Measurements from ENCODE around the gene MAGI2.

The MAGI2 gene

DNA sequence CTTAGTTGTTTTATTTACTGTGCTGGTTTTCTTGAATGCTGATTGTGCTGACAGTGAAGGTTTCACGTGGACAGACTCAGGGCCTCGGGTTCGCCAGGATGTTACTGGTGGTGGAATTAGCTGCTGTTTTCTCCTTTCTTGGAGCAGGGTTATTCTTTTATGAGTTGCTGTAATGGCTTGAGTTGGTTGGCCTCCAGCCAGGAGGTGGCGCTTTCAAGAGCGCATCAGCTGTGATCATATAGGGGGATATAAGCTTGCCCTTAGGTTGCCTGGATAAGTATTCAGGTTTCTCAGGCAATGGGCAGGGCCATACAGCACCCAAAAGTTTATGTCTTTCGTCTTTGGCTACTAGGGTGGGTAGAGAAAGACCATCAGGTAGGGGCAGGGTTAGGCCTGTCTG, 913.6 kb downstream of the MAGI2 start:
- no peak for DNase-seq (ENCODE audit: extremely low spot score)
- ChIA-PET POLR2A (no interaction called here), CTCF (no interaction called here)
- TF ChIP-seq, protein P1, sequence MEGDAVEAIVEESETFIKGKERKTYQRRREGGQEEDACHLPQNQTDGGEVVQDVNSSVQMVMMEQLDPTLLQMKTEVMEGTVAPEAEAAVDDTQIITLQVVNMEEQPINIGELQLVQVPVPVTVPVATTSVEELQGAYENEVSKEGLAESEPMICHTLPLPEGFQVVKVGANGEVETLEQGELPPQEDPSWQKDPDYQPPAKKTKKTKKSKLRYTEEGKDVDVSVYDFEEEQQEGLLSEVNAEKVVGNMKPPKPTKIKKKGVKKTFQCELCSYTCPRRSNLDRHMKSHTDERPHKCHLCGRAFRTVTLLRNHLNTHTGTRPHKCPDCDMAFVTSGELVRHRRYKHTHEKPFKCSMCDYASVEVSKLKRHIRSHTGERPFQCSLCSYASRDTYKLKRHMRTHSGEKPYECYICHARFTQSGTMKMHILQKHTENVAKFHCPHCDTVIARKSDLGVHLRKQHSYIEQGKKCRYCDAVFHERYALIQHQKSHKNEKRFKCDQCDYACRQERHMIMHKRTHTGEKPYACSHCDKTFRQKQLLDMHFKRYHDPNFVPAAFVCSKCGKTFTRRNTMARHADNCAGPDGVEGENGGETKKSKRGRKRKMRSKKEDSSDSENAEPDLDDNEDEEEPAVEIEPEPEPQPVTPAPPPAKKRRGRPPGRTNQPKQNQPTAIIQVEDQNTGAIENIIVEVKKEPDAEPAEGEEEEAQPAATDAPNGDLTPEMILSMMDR (IDR thresholded peaks at IDR 0.05; ENCODE audit: control extremely low read depth, extremely low read depth, low read depth, missing control alignments): no peak

DNA sequence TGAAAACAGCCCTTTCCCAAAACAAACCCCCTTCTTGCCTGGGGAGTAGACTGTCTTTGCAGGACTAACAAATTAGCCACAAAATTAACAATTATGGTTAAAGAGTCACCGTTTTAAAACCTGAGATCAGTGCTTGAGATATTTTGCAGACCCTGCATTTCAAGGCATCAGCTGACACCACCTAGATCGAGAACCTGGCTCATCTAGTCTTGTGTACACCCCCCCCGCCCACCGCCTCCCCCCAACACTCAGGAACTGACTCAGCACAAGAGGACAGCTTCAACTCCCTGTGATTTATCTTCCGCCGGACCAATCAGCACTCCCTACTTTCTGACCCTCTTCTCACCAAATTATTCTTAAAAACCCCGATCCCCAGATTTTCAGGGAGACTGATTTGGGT, 917.8 kb downstream of the MAGI2 start:
- TF ChIP-seq, protein P1 (IDR thresholded peaks at IDR 0.05; ENCODE audit: control extremely low read depth, extremely low read depth, low read depth, missing control alignments): no peak
- ChIA-PET POLR2A (no interaction called here), CTCF (no interaction called here)
- no peak for DNase-seq (ENCODE audit: extremely low spot score)

DNA sequence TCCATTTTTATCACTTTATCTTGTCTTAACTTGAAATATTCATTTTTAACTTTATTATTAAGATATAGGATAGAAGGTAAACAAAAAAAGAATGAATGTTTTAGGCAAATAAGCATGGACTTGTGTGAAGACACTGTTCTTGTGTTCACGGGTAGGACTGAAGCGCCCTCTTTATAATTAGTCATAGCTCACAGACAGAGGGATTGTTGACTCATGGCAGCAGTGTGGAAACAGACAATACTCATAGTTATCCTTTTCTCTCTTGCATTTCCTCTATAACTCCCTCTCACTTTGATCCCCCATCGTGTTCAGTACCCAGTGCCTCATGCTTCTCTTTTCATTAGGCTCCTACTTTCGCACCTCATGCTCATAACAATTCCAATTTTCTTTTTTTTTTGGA, 923.1 kb downstream of the MAGI2 start:
- CTCF ChIA-PET: no interaction called here
- POLR2A ChIA-PET: no interaction called here
- DNase-seq (ENCODE audit: extremely low spot score): no peak
- TF ChIP-seq, protein P1 (IDR thresholded peaks at IDR 0.05; ENCODE audit: control extremely low read depth, extremely low read depth, low read depth, missing control alignments): no peak

DNA sequence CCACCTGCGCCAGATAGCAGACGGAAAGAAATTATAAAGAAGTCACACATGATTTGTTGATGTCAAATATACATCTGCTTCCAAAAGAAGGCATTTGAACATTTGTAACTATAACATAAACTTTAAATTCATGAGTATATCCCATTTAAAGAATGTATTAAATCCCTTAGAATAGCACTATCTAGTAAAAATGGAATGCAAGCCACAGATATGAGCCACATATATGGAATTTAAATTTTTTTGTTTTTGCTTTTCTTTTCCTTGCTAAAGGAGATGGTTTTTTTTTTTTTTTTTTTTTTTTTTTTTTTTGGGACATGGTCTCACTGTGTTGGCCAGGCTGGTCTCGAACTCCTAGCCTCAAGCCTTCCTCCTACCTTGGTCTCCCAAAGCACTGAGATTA, 924.1 kb downstream of the MAGI2 start:
- POLR2A ChIA-PET: no interaction called here
- CTCF ChIA-PET: no interaction called here
- TF ChIP-seq, protein P1 (IDR thresholded peaks at IDR 0.05; ENCODE audit: control extremely low read depth, extremely low read depth, low read depth, missing control alignments): no peak
- no peak for DNase-seq (ENCODE audit: extremely low spot score)

DNA sequence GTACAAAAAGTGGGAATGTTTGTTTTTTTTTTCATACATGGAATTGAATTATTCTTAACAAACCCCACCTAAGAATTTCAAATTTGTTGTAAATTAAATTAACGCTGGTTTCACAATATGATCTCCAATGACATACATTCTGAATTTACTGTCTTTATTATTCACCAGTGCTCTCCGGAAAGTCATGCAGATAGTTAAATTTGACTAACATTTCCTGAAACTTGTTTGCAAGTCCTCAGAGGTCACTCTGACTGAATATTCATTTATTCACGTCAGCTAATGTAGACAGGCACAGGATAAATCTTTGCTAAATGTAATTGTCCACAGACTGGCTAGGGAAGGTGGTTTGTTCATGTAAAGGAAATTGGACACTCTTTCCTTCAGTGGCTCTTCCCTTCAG, 924.5 kb downstream of the MAGI2 start:
- ChIA-PET POLR2A (no interaction called here), CTCF (no interaction called here)
- TF ChIP-seq, protein P1 (IDR thresholded peaks at IDR 0.05; ENCODE audit: control extremely low read depth, extremely low read depth, low read depth, missing control alignments): no peak
- DNase-seq (ENCODE audit: extremely low spot score): no peak

DNA sequence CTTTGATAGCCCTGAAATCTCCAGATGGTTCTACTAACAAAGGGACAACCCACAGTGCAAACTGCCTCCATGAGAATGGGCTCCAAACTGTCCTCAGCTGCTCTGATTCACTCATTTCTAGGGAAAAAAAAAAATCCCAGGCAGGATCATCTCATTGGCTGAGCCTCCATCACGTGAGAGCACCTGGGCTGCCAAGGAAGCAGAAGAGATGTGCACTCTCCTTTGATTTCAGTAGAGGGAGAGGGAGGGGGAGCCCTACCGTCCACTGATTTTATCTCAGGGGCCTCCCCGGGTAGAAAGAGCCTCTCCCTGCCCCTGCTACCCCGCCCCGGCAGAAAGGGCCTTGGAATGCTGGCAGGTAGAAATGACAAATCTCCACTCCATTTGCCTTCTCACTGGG, 929.5 kb downstream of the MAGI2 start:
- CTCF ChIA-PET: no interaction called here
- DNase-seq (ENCODE audit: extremely low spot score): no peak
- TF ChIP-seq, protein P1 (IDR thresholded peaks at IDR 0.05; ENCODE audit: control extremely low read depth, extremely low read depth, low read depth, missing control alignments): no peak
- POLR2A ChIA-PET: no interaction called here

DNA sequence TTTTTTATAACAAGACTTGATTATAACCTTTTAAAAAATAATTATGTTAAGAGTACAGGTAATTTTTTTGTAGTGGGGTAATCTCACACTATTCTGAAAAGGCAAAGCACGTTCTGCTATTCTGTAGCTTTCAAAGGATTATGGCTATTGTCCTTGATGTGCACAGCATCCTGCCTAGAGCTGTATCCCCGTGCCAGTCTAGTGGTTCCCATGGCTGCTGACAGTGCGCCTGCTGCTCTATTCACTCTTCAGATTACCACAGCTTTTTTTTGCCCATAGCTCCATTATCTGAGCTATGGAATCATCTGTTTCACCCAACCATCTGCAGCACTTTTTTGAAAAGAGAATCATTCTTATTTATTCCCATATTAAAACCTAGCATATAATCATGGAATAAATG, 931.5 kb downstream of the MAGI2 start:
- ChIA-PET POLR2A (no interaction called here), CTCF (no interaction called here)
- DNase-seq (ENCODE audit: extremely low spot score): no peak
- TF ChIP-seq, protein P1 (IDR thresholded peaks at IDR 0.05; ENCODE audit: control extremely low read depth, extremely low read depth, low read depth, missing control alignments): no peak
